Gastroesophageal sphincter (tissue), 4 donors: ENCODE data around the gene MAPK11. TPM values are rescaled to one million over a fixed set of nuclear protein-coding genes. Genes with fewer than 3 reads are reported as not detected.

Source experiments
- ATAC-seq: fragments of 150-250 bp; one replicate; pipeline ENCODE4 v1.9.1; 2016; ENCODE audit warnings: mild to moderate bottlenecking, moderate library complexity
- H3K27ac ChIP-seq, 4 donors: fragments of 200-600 bp; sonication (generic) in 3 of 4; 1 replicate in 3 of 4; 2 replicates in 1 of 4; pipeline ENCODE4 v1.5.1; 2016 to 2019
- H3K27me3 ChIP-seq: fragments of 200-600 bp; sonication (generic); one replicate; pipeline ENCODE4 v1.5.1; 2019
- H3K36me3 ChIP-seq, 2 donors: fragments of 200-600 bp; sonication (generic); one replicate each; pipeline ENCODE4 v1.5.1; 2019; ENCODE audit warnings: control low read depth in 1 of 2
- H3K4me1 ChIP-seq, 3 donors: fragments of 200-600 bp; sonication (generic); 1 replicate in 2 of 3; 2 replicates in 1 of 3; pipeline ENCODE4 v1.5.1; 2016 to 2019; ENCODE audit warnings: control low read depth in 2 of 3
- H3K4me3 ChIP-seq, 2 donors: fragments of 200-600 bp; sonication (generic); one replicate each; pipeline ENCODE4 v1.5.1; 2019; ENCODE audit warnings: mild to moderate bottlenecking in 1 of 2, moderate library complexity in 1 of 2
- H3K9me3 ChIP-seq, 3 donors: fragments of 200-600 bp; sonication (generic); one replicate each; pipeline ENCODE4 v1.5.1; 2017 to 2019; ENCODE audit warnings: control low read depth in 2 of 3
- CTCF ChIP-seq, 4 experiments: fragments of 200-600 bp in 2 of 4; fragments of 450-650 bp in 2 of 4; sonication (generic) in 1 of 4; IDR thresholded peaks; one replicate each; pipeline ENCODE4 v1.5.1; 2017 to 2019; ENCODE audit warnings: antibody characterized with exemption in 4 of 4, mild to moderate bottlenecking in 2 of 4, moderate library complexity in 2 of 4
- EP300 ChIP-seq: sonication (generic); formaldehyde crosslinking; IDR thresholded peaks from one replicate; pipeline ENCODE4 v1.6.1; 2017; ENCODE audit warnings: antibody characterized with exemption, mild to moderate bottlenecking
- POLR2A ChIP-seq, 2 donors: fragments of 450-650 bp; IDR thresholded peaks; one replicate each; pipeline ENCODE4 v1.6.1; 2017; ENCODE audit warnings: antibody characterized with exemption in 2 of 2, mild to moderate bottlenecking in 2 of 2, moderate library complexity in 1 of 2
- POLR2AphosphoS5 ChIP-seq: sonication (generic); formaldehyde crosslinking; IDR thresholded peaks from one replicate; pipeline ENCODE4 v1.6.1; 2017; ENCODE audit warnings: antibody characterized with exemption
- WGBS, 2 donors: methylation state at CpG; one replicate each; pipeline ENCODE4 v1.1.5; 2018; ENCODE audit warnings: low coverage in 1 of 2; 5-methylcytosine and 5-hydroxymethylcytosine counted together
- total RNA-seq, 4 donors: library from RNA; depleted of rRNA; stranded (reverse); fragments of >200 nt; gene quantifications; one replicate each; pipeline ENCODE4 v1.1.0, GENCODE V29; 2016

Gene MAPK11
- total RNA-seq, 4 donors from 2014 or later: 6.8 to 11.5 (median 10.4) TPM

- H3K27ac ChIP-seq: no peak overlapping the region
- no peak for ATAC-seq
- H3K9me3 ChIP-seq: no peaks in the 10 kb centered on the region
- no peak overlapping the region for H3K4me3 ChIP-seq
- no CpG with 5 or more reads among the region's 47 CpGs for WGBS, 2 donors
- H3K4me1 ChIP-seq: peaks cover 0 to 22% (median 0%) of the 10 kb centered on the region in 3 donors
- H3K36me3 ChIP-seq: peaks cover 0 to 97% of the 10 kb centered on the region in 2 donors
- no peak for TF ChIP-seq POLR2A (IDR thresholded peaks at IDR 0.05)
- H3K27me3 ChIP-seq: no peaks in the 10 kb centered on the region
Measured at GRCh38 chr22:50280708-50281383, 10.7 kb upstream of the MAPK11 start.

DNA sequence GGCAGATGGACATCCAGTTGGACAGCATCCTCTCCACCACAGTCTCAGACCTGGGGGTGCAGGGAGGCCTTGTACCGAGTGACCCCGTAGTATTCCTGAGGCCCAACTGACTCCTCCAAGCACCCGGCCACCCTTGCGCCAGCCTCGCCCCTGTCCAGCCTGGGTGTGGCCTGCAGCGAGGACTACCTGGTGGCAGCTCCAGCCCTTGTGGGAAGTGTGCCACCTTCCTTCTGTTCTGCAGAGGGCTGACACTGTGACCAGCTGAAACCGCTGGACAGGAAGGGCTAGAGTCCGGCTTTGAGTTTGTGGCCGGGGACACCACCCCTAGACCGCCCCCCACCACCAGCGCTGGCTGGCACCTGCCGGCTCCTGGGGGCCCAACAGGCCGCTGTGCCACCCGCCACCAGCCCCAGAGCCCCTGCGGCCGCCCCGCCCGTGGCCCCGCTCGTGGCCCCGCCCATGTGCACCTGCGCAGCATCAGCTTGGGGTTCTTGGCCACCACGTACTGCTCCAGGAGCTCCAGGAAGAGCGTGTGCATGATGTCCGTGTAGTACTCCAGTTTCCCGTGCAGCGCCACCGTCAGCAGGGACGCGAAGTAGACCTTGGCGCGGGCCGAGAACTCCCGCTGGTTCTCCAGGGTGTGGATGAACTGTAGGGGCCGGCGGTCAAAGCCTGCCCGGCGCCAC lies 10.0 kb upstream of the MAPK11 start:
- peaks cover 0 to 25% (median 0%) of the 10 kb centered on the region in 3 donors for H3K4me1 ChIP-seq
- H3K27ac ChIP-seq: no peak overlapping the region
- peaks cover 0 to 99% of the 10 kb centered on the region in 2 donors for H3K36me3 ChIP-seq
- no peaks in the 10 kb centered on the region for H3K9me3 ChIP-seq
- no peak overlapping the region for H3K4me3 ChIP-seq
- WGBS, 2 donors: no CpG with 5 or more reads among the region's 38 CpGs
- no peak for ATAC-seq
- TF ChIP-seq EP300 (no peak), POLR2A (IDR thresholded peaks at IDR 0.05) (no peak), POLR2AphosphoS5 (no peak), CTCF (IDR thresholded peaks at IDR 0.05) (no peak)
- H3K27me3 ChIP-seq: no peaks in the 10 kb centered on the region

DNA sequence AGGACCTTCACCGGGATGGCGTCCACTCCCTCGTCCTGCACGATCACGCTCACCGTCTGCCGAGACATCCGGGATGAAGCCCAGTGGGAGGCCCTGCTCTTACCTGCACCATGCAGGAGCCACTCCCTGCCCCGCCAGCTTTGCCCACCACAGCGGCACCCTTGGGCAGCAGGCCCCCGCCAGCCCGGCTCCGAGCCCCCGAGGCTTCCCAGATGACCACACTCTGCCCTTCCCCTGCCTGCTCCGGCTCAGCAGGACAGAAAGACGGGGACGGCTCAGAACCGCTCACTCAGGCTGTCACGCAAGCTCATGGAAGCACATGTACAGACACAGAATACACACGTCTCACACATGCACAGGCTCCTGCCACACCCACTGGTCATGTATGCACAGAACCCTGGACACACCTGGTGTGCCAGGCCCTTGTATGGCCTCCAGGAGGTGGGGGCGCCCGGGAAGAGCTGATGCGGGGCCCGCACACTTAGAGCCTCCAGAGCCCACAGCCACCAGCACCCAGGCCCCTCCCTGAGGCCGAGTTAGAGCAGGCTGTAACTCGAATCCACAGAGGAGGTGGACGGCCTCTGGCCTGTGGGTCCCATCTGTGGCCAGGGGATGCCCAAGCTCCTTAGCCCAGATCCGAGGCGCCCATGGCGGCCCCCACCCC lies 8.9 kb upstream of the MAPK11 start:
- Histone ChIP-seq H3K36me3 (peaks cover 0 to 94% of the 10 kb centered on the region in 2 donors), H3K27ac (no peak overlapping the region), H3K9me3 (no peaks in the 10 kb centered on the region), H3K27me3 (no peaks in the 10 kb centered on the region), H3K4me3 (no peak overlapping the region), H3K4me1 (peaks cover 0 to 34% (median 0%) of the 10 kb centered on the region in 3 donors)
- no peak for TF ChIP-seq EP300
- no peak for TF ChIP-seq POLR2AphosphoS5
- TF ChIP-seq CTCF (IDR thresholded peaks at IDR 0.05): no peak
- TF ChIP-seq POLR2A (IDR thresholded peaks at IDR 0.05): no peak
- no CpG with 5 or more reads among the region's 30 CpGs for WGBS, 2 donors
- ATAC-seq: no peak

DNA sequence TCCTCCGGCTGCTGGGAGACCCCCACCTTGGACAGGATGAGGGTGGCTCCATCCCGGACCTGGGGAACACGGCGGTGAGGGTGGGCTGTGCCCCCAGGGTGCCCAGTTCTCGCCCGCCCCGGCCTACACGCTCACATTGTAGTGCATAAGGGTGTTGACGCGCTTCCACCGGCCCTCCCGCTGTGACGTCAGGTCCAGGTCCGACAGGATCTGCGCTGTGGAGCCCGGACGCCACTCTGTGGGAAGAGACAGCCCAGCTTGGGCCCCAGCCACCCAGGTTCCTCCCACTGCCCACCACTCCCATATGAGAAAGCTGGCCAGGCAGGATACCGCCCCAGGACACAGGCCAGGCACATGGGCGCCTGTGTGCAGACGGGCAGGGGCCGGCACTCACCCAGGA lies 8.3 kb upstream of the MAPK11 start:
- H3K9me3 ChIP-seq: no peaks in the 10 kb centered on the region
- no peak for TF ChIP-seq EP300
- no peak overlapping the region for H3K27ac ChIP-seq
- no peak for ATAC-seq
- WGBS, 2 donors: 82% methylated on average over 9 of the region's 21 CpGs; no CpG with 5 or more reads in 1 of the 2 donors
- H3K27me3 ChIP-seq: no peaks in the 10 kb centered on the region
- H3K4me1 ChIP-seq: peaks cover 0 to 35% (median 0%) of the 10 kb centered on the region in 3 donors
- H3K36me3 ChIP-seq: peaks cover 0 to 87% of the 10 kb centered on the region in 2 donors
- no peak overlapping the region for H3K4me3 ChIP-seq

DNA sequence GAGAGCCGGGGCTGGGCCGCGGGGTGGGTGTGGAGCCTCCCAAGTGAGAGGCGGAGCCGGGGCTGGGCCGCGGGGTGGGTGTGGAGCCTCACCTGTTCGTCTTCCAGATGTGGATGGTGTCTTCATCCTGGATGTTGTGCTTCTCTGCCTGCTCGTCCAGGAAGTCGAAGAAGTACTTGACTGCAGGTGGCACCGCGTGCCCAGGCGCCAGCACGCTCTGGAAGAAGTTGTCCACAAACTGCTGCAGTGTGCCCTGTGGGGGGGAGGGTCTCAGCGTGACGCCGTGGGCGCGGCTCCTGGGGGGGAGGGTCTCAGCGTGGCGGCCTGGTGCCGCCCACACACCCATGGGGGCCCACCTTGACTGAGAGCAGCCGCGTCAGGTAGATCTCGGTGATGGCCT lies 7.6 kb upstream of the MAPK11 start:
- TF ChIP-seq CTCF (IDR thresholded peaks at IDR 0.05): no peak
- TF ChIP-seq POLR2AphosphoS5: no peak
- TF ChIP-seq POLR2A (IDR thresholded peaks at IDR 0.05): no peak
- no peak for TF ChIP-seq EP300
- H3K9me3 ChIP-seq: no peaks in the 10 kb centered on the region
- 86% methylated on average over 6 of the region's 25 CpGs; no CpG with 5 or more reads in 1 of the 2 donors for WGBS, 2 donors
- H3K4me1 ChIP-seq: peaks cover 0 to 32% (median 0%) of the 10 kb centered on the region in 3 donors
- no peak overlapping the region for H3K4me3 ChIP-seq
- no peak for ATAC-seq
- H3K27me3 ChIP-seq: no peaks in the 10 kb centered on the region
- H3K27ac ChIP-seq: no peak overlapping the region
- peaks cover 0 to 80% of the 10 kb centered on the region in 2 donors for H3K36me3 ChIP-seq
